Erythroblast (primary cell): ENCODE data around the gene METTL6.
"Not testable (repeated sequence)": the region's sequence is repeated elsewhere in the genome, so short reads cannot be mapped to it uniquely, and the experiment has no call there.

Experiments used
- DNase-seq, 2 experiments: peaks; one replicate each; lab custom pipeline; 2025; lab: John Stamatoyannopoulos, UW
- GATA1 ChIP-seq: IDR thresholded peaks from 2 replicates; pipeline ENCODE4 v1.6.1; 2011; ENCODE audit warnings: low read depth, mild to moderate bottlenecking, control low read depth, low read length, moderate library complexity
- POLR2A ChIP-seq: IDR thresholded peaks from 2 replicates; pipeline ENCODE4 v1.6.1; 2011; ENCODE audit warnings: mild to moderate bottlenecking, low read length

METTL6 gene

DNA sequence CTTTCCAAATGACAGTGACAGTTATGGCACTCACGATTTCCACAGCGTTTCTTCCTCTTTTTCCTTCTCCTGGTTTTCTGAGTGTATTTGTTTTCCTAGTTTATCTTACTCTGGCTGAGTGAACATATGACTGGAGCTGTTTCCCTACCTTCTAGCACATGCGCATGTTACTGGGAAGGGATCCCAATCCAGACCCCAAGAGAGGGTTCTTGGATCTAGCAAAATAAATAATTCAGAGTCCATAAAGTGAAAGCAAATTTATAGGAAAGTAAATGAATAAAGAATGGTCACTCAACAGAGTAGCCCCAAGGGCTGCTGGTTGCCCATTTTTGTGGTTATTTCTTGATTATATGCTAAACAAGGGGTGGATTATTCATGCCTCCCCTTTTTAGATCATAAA, 23.8 kb downstream of the METTL6 start:
- DNase-seq: no peak

DNA sequence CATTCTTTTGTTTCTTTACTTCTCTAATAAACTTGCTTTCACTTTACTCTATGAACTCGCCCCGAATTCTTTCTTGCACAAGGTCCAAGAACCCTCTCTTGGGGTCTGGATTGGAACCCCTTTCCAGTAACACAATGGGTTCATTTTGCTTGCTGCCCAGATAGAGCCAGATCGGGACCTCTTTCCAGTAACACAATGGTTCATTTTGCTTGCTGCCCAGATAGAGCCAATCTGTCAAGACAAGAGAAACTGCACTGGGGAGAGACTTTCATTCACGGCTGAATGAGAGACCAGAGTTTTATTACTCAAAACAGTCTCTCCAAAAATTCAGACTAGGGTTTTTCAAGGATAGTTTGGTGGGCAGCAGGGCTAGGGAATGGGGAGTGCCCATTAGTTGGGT, 25.4 kb downstream of the METTL6 start:
- no peak for DNase-seq
- TF ChIP-seq GATA1 (no peak), POLR2A (no peak)

More for the DNA sequence above, 23.8 kb downstream of the METTL6 start:
- TF ChIP-seq GATA1 (no peak), POLR2A (no peak)

- DNase-seq: no peak
- no peak for TF ChIP-seq GATA1
- no peak for TF ChIP-seq POLR2A
Measured at GRCh38 chr3:15399970-15400369, 27.4 kb downstream of the METTL6 start.

- peak; percentile 26 to 34 for DNase-seq
Measured at GRCh38 chr3:15398731-15399133, 28.6 kb downstream of the METTL6 start.

- not testable (repeated sequence) for DNase-seq
Measured at GRCh38 chr3:15393252-15393651, 34.1 kb downstream of the METTL6 start.

DNA sequence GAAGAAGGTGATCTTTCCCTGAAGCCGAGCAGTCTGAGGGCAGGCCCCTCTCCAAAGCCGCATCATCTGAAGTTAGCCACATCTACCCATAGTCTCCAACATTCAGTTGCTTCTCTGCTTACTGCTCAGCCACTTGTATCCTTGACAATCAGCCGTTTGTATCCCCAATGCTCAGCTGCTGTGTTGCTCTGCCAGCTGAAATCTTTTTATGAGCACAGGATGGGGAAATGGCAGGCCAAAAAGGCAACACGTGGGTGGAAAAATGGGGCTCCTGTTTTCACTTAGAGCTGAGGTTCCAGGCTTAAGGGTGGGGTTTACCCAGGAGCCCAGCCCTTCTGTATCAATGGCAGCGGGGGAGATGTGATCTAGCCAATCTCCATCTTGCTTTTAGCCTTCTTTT, 36.3 kb downstream of the METTL6 start:
- TF ChIP-seq POLR2A (no peak), GATA1 (no peak)

DNA sequence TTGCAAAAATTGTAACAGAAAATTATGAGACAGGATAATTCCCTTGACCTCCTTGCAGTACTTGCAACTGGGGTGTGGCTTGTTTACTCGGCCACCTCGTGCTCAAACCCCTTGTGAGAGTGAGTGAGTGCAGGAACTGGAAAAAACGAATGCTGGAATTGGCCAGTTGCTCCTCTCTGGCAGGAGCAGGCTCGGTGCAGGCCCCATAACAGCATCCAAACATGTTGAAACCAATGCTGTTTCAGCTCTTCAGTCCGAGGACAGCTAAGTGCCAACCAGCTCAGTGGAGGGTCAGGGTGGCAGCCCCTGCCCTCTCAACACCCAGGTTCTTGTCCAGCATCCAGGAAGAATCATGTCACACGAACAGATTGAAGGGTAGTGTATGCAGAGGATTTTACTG, 36.9 kb downstream of the METTL6 start:
- TF ChIP-seq POLR2A: no peak
- no peak for TF ChIP-seq GATA1
- DNase-seq: no peak

More for the DNA sequence above, 36.3 kb downstream of the METTL6 start:
- no peak for DNase-seq

DNA sequence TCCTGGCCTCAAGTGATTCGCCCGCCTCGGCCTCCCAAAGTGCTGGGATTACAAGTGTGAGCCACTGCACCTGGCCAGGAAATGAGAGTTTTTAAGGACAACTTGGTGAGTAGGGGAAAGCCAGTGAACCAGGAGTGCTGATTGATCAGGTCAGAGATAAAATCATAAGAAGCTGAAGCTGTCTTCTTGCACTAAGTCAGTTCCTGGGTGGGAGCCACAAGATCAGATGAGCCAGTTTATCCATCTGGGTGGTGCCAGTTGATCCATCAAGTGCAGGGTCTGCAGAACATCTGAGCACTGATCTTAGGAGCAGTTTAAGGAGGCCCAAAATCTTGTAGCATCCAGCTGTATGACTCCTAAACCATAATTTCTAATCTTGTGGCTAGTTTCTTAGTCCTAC, 39.0 kb downstream of the METTL6 start:
- DNase-seq: not testable (repeated sequence)

- no peak for DNase-seq
Measured at GRCh38 chr3:15387735-15388134, 39.6 kb downstream of the METTL6 start.

DNA sequence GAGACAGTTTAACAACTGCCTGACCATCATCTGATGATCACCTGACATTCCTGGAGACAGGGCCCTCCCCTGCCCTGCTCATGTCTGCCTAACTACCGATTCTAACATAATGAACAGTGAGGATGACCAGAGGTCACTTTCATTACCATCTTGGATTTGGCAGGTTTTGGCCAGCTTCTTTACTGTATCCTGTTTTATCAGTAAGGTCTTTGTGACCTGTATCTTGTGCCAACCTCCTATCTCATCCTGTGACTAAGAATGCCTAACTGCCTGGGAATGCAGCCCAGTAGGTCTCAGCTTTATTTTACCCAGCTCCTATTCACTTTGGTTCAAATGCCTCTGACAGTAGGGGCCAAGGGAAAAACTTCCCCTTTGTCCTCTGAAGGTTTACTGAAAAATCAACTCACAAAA, 40.2 kb downstream of the METTL6 start:
- no peak for DNase-seq
- TF ChIP-seq POLR2A: no peak

More at GRCh38 chr3:15387735-15388134, 39.6 kb downstream of the METTL6 start:
- no peak for TF ChIP-seq POLR2A
- TF ChIP-seq GATA1: no peak

DNA sequence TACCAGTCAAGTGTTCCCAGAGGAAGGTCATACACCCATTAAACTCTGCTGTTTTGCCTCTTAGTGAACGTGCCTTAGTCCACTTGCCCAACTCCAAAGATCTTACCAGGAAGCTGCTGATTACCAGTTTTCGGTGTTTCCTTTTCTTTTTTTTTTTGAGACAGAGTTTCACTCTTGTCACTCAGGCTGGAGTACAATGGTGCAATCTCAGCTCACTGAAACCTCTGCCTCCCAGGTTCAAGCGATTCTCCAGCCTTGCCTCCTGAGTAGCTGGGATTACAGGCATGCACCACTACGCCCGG, 40.7 kb downstream of the METTL6 start:
- not testable (repeated sequence) for DNase-seq

GRCh38 chr3:15385901-15386653, 41.3 kb downstream of the METTL6 start:
- peak; percentile 13 to 28 for DNase-seq

DNA sequence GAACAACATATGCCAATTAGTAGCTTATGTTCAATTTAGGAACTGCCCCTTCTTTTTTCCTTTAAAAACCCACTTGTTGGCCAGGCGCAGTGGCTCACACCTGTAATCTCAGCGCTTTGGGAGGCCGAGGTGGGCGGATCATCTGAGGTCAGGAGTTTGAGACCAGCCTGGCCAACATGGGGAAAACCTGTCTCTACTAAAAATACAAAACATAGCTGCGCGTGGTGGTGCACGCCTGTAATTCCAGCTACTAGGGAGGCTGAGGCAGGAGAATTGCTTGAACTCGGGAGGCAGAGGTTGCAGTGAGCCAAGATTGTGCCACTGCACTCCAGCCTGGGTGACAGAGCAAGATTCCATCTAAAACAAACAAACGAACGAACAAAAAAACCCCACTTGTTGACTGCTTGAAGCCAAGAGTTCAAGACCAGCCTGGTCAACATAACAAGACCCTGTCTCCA, 42.1 kb downstream of the METTL6 start:
- not testable (repeated sequence) for DNase-seq

More at GRCh38 chr3:15385901-15386653, 41.3 kb downstream of the METTL6 start:
- TF ChIP-seq GATA1: no peak
- TF ChIP-seq POLR2A: no peak

GRCh38 chr3:15384510-15385237, 42.7 kb downstream of the METTL6 start:
- TF ChIP-seq GATA1 (no peak), POLR2A (no peak)
- no peak for DNase-seq

DNA sequence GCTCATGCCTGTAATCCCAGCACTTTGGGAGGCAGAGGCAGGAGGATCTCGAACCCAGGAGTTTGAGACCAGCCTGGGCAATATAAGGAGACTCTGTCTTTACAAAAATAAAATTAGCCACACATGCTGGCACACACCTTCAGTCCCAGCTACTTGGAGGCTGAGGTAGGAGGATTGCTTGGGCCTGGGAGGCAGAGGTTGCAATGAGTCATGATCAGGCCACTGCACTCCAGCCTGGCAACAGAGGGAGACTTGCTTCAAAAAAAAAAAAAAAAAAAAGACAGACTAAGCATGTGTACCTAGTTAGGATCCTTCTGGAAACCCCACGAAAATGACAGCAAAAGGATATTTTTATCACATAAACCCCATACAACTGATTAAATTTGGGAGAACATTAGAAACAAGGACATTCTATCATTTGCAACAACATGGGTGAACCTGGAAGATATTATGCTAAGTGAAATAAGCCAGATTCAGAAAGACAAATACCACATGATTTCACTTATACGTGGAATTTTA, 44.9 kb downstream of the METTL6 start:
- no peak for DNase-seq

More for the DNA sequence above, 44.9 kb downstream of the METTL6 start:
- TF ChIP-seq POLR2A (no peak), GATA1 (no peak)
